GM18867 (cell line): ENCODE data around the gene SYK.
"Not testable (repeated sequence)": the region's sequence is repeated elsewhere in the genome, so short reads cannot be mapped to it uniquely, and the experiment has no call there.

ENCODE experiments used
- ATAC-seq: cut with Tn5 transposase; IDR thresholded peaks from one replicate; pipeline ENCODE4 v1.9.1; 2021; ENCODE audit warnings: mild to moderate bottlenecking, moderate library complexity; ENCODE audit not compliant: unreplicated experiment

Gene SYK

DNA sequence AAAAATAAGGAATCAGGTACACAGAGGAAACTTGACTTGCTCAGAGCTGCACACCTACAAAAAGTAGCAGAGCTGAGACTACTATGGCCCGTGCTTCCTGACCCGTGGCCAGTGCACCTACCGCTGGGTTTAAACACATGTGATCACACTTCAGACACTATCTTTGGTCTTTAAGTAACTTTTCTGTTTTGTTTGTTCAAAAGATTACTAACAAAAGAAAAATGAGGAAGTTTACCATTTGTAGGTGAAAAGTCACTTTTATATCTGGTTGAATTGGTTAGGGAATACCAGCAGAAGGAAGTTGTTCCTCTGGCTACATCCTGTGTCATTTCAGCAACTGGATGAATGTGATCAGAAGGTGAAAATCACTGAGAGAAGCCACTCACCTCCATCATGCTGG, 6.5 kb upstream of the SYK start:
- ATAC-seq: peak; percentile 43

DNA sequence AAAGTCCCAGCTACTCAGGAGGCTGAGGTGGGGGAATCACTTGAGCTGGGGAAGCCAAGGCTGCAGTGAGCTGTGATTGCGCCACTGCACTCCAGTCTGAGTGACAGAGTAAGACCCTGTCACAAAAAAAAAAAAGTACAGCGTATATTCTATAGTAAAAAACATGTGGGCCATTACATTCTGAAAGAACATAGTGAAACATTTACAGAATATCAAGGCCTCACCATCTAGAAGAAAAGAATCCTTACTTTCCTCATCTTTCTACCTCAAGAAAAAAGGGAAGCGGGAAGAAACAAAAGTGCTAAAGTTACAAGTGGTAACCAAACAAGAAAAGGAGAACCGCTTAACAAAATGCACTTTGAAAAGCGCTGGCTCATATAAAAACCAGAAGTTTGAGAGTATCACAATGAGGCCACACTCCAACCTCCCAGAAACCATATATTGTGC, 5.7 kb upstream of the SYK start:
- ATAC-seq: peak; percentile 33

DNA sequence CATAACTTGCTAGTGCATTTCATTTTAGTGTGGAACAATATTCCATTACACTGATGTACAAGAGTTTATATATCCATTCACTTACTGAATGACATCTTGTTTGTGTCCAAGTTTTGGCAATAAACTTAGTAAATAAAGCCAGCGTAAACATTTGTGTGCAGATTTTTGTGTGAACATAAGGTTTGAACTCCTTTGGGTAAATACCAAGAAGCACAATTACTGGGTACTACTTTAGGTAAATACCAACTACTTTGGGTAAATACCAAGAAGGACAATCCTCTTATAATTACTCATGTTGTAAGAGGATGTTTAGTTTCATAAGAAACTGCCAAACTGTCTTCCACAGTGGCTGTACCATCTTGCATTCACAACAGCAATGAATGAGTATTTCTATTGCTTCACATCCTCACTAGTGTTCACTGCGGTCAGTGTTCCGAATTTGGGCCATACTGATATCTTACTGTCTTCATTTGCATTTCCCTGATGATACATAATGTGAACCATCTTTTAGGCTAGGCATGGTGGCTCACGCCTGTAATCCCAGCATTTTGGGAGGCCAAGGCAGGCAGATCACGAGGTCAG, 2.3 kb upstream of the SYK start:
- no peak for ATAC-seq

DNA sequence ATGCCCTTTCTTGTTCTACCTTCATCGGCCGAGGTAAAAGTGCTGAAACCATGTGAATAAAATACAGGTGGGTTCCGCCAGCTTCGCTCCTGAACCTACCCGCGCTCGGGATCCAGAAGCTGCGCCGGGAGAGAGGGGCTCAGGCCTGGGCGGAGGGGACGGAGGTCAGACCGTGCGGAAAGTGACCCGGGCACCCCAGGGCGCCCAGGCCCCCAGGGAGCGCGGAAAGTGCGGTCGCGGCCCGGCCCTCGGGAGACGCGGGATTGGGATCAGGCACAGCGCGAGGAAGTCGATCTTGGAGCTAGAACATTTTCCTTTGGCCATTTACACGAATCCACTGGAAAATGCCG, 329 bp downstream of the SYK start:
- ATAC-seq: peak; percentile 20

DNA sequence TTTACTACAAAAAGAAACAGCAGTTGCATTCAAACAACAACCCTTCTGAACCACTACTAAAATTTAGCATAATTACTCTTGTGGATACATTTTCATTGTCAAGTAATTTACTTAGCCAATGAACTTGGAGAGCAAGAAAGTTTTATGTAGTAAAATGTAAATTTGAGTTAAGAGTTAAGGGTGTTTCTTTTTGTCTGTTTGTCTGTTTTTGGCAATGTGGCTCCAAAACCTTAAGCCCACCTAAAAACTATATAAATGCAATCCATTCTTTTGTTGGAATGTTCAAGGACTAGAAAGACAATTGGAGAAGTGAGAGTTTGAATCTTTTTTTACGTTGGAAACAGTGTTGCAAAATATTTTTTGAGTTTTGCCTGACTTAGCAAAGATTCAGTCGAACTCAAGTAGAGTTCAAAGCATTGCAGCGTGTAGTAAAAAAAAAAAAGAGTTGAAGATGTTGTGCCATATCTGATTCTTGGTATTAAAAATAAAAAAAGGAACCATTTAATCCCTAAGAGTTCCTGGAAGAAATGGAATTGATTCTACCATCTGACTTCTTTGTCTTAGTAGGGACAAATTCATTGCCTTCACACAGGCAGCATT, 867 bp downstream of the SYK start:
- no peak for ATAC-seq

DNA sequence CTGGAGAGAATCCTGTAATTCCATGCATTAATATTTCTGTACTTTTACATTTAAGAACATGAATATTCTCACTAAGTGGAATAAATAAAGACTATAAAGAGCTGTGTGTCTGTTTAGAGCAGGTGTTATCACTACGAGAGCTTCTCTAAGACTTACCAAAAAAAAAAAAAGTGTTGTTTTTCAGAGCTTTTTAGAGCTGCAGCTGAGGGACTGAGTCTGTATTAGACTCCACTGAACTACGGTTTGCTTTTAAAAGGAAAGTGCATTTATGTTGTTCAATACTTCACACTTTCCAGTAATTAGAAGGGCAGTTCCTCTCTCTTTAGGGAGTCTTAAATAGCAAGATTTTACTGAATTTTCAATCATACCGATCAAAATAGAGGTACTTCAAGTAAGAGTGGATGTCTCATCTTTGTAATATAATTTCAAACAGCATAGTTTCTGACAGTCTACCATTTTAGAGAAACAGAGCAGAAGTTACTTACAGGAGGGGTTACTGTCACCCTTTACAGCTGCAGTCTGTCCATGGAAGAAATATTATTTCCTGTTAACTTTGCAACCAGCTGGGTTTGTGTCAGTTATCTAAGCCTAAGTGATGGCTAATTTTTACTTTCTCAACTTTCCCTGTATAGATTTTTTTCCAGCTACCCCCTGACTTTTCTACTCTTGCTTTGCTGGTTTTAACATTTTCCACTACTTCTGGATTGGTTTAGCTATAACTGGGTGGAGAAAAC, 2.4 kb downstream of the SYK start:
- no peak for ATAC-seq

DNA sequence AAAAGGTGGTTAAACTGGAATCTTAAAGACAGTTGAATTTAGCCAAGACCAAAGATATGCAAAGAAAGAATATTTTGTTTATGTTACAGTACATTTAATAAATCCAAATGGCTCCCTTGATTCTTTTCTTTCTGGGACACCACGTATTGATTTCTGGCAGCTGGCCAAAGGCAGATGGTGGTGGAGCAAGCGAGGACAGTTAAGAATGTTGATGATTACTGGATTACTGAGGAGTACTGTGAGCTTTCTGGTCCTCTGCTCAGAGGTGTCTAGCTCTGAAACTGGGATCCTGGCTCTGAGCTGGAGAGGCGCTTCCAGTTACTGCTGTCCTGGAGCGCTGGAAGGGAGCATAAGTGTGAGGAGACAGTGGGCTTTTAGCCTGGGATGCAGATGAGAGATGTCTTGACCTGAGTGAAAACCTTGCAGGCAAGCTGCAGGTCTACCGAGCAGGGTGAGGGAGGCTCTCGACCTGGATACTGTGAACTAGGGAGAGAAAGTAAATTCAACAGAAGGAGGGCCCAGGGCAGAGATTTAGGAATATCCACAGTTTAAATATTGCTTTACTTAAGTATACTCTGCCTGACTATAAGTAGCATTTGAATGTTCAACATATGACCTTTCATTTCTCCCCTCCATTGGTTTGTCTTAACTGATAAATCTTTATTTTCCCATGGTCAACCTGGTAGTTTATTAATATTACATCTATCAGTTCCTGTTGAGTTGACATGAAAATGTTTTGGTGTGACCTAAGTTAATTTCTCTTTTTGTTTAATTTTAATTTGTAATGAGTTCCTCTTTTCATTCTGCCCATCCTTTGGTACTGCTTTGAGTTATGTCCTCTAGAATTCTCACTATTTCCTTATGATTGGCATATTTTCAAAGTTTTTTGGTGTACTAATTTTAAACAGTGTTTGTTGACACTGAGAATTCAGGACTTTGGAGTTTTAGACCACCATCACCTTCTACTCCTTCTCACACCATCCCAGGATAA, 3.7 kb downstream of the SYK start:
- no peak for ATAC-seq

DNA sequence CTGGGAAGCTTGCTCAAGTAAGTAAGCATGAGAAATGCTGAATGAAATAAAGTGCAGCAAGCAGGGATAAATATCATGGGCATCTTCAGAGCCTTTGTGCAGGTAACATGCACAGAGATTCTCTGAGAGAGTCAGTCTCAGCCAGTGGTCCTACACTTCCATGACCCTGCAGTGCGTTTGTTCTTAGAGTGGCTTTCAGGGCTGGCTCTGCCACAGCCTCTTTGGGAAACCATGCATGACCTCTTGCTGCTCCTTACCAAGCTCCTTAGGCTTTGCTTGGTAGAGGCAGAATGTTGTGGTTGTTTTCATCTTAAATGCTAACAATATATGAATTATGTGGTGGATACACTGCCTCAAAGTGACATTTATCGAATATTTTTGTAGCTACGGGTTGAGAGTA, 5.4 kb downstream of the SYK start:
- ATAC-seq: no peak

DNA sequence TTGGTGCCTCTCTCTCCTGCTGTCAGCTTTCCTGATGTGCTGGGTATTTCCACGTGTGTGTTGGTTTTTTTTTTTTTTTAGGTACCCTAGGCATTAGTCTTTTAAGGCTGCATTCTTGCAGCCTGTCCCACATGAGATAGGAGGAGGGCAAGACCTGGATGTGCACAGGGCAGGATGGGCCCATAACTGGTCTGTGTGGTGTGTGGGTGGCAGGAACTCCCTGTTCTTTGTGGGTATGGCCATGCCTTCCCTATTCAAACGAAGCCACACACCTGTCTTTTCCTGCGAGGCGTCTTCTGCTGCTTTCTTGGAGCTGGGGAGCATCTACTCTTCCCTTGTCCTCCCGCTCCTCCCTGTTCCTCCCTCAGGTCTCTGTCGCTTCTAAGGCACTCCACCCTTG, 6.8 kb downstream of the SYK start:
- ATAC-seq: no peak

DNA sequence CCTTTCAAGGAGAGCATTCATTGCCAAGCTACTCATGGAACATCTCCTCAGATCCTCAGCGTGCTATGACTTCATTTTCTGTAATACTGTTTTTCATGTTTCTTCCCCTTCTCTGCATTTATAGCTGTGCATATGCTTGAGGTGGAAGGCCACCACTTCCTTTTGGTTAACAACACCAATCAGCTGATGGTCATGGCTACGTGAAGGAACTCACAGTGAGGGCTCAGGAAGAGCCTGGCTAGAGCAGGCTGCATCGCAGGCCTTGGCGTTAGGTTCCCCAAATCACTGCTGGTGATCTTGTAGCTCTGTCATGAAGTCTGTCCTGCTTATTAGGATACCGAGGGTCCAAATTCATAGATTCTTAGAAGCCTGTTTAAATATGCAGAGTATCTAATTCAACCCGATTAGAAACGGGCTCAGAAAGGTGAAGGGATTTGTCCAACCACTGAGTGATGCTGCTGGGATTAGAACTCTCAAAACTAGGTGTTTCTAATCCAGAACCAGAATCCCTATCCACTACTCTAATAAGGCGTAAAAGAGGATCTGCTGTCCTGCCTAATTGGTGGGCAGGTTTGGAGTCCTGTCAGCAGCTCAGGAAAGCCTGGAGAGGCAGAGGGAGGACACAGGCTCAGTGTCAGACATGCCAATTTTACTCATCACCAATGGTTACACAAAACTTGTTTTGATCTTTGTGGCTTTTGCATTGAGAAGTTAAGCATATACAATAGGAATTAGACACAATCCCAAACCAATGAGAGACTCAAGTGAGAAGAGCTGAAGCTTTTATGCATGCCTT, 7.5 kb downstream of the SYK start:
- peak; percentile 47 for ATAC-seq

DNA sequence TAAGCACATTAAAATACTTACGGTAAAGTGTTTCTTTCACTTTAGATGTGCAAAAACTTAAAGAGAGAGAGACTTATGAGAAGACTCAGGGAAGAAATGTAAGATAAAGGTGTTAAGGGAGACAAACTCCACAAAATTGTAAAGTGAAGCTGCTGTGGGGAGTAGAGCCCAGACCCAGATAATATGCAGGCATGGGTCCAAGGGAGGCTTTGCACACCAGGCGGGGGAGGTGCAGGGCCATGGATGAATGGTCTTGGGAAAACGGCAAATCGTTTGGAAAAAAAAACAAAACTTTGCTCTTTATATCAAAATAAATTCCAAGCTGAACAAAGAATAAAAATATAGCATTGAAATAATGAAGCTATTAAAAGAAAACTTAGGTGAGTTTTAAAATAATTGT, 9.1 kb downstream of the SYK start:
- no peak for ATAC-seq

DNA sequence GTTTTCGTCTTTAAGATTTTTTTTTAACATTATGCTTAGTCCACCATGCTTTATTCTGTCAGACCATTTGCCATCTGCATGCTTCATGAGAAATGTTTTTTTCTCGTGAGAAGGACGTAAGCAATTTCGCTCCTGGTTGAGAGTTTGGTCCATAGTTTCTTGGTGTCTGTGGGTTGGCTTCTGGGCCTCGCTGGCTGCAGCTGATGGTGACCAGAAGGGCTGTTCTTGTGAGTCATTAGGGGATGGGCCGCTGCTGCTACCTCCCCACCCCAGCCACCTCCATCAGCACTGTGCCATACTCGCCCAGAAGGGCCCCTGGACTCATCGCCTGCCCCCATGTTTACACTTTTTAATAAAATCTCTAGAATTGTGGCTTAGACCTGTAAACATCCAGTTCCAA, 11.4 kb downstream of the SYK start:
- no peak for ATAC-seq

DNA sequence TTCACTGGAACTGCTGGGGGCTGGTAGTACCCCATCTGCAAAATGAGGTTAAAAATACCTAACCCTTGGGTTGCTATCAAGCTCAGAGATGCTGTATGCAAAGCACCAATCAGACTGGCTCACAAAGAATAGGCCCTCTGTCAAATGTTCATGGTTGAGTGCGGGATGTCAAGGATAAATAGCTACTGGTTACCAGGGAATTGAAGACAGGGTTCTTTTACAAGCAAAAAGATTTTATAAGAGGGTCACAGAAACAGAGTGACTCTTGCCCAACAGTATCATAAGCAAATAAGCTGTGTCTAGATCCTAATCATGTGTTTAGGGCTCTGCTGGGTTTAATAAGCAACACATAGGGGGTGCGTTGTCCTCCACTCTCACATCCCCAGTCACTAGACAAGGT, 11.9 kb downstream of the SYK start:
- ATAC-seq: no peak

DNA sequence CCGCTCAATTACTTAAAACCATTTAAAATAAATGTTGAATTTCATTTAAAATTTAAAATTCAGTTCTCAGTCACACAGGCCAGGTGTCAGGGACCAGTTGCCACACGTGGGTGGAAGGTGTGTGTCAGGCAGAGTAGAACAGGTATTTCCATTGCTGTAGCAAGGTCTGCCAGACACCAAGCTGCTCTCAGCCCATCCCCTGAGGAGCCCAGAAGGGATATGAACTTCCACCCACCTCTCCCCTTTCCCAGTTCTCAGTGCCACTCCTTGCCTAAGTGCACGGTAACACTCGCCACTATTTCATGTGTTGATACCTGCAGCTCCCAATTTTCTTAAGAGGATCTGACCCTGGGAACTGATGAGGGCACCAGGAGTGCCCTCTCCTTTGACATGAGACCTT, 12.7 kb downstream of the SYK start:
- no peak for ATAC-seq

DNA sequence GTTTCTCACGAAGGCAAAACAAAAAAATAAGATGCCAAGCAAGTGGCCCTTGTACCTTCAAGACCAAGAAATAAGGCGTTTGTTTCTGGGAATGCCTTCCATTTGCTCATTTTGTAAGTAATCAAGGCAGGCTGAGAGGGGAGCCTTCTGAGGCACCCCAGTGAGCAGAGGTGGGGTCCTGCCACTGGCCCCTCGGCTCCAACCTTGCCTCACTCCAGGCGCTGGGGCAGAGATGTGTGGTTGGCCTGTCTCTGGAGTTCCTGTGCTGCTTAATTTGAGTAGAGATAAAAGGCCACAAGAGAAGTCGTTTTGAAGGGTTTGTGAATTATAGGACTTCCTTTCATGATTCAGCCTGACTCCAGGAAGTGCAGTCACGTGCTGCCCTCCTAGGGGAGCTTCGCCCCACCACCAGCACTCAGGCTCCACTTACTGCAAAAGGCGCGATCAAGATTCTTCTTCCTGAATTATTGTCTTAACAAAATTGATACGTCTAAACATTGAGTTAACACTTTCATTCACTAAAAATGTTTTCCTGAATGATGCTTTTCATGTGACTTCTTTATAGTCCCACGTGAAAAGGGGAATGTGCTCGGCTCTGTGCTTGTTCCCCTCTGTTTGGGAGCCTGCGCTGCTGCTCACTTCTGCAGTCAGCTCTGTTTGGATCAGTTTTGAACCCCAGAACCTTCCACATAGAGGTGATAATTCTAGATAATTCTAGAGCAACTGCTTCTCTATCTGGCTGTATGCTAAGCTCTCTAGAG, 13.7 kb downstream of the SYK start:
- ATAC-seq: no peak

DNA sequence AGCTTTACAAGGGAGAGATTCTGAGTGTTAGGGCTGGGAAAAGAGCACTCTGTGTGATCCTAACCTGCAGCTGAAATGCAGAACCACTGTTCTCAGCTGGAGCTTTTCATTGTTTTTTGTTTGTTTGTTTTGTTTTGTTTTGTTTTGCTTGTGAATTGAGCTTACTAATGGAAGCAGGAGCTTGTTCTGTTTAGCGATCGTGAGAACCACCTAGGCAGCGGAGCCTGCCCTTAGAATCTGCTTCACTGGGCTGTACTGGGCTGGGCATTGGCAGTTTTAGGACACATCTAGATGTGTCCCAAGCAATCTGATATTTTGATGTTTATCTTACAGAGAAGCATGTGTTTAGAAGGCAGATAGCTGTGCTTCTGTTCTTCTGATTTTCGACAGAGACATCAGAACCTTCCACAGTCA, 14.3 kb downstream of the SYK start:
- ATAC-seq: no peak

DNA sequence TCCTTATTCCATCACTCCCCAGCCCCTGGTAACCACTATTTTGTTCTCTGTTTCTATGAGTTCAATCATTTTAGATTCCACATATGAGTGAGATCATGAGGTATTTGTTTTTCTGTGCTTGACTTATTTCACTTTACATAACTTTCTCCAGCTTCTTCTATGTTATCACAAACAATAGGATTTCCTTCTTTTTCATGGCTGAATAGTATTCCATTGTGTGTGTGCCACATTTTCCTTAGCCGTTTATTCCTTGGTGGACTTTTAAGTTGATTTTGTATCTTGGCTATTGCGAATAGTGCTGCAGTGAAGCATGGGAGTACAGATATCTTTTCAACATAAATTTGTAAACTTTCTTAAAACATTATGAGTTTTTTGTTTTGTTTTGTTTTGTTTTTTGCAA, 15.1 kb downstream of the SYK start:
- no peak for ATAC-seq

DNA sequence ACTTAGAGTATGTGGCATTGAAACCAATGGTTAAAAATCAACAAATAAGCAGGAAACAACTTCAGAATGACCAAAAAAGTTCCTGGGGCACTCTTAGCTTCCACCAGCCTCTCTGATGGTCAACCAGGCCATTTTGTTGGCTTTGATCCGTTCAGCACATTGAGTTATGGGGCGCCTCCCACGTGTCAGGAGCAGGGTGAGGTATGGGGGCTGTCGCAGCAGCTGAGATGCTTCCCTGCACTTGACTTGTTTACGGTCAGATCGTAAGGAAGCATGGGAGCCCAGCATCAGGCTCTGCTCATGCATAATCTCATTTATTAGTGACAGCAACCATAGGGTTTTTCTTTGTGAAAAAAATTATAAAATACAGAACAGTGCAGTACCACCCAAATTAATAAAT, 16.7 kb downstream of the SYK start:
- ATAC-seq: no peak

DNA sequence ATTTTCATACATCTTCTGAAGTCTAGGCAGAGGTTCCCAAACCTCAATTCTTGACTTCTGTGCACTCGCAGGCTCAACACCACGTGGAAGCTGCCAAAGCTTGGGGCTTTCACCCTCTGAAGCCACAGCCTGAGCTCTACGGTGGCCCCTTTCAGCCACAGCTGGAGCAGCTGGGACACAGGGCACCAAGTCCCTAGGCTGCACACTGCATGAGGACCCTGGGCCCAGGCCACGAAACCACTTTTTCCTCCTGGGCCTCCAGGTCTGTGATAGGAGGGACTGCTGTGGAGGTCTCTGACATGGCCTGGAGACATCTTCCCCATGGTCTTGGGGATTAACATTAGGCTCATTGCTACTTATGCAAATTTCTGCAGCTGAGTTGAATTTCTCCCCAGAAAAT, 18.8 kb downstream of the SYK start:
- not testable (repeated sequence) for ATAC-seq

DNA sequence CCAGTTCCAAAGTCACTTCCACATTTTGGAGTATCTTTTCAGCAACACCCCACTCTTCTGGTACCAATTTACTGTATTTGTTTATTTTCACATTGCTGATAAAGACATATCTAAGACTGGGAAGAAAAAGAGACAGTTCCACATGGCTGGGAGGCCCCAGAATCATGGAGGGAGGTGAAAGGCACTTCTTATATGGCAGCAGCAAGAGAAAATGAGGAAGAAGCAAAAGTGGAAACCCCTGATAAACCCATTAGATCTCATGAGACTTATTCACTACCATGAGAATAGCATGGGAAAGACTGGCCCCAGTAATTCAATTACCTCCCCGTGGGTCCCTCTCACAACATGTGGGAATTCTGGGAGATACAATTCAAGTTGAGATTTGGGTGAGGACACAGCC, 19.6 kb downstream of the SYK start:
- ATAC-seq: not testable (repeated sequence)
